RCC 7860 (cell line): ENCODE data around the gene ZNF616.

Source experiments
- DNase-seq: peaks from one replicate; pipeline ENCODE4 v3.0.0-alpha.2; 2015; ENCODE audit warnings: low spot score
- FAIRE-seq: peaks from 2 replicates; lab custom pipeline; 2012; peaks lifted over from hg19 to GRCh38; lab: Jason Lieb, UNC

Gene ZNF616

DNA sequence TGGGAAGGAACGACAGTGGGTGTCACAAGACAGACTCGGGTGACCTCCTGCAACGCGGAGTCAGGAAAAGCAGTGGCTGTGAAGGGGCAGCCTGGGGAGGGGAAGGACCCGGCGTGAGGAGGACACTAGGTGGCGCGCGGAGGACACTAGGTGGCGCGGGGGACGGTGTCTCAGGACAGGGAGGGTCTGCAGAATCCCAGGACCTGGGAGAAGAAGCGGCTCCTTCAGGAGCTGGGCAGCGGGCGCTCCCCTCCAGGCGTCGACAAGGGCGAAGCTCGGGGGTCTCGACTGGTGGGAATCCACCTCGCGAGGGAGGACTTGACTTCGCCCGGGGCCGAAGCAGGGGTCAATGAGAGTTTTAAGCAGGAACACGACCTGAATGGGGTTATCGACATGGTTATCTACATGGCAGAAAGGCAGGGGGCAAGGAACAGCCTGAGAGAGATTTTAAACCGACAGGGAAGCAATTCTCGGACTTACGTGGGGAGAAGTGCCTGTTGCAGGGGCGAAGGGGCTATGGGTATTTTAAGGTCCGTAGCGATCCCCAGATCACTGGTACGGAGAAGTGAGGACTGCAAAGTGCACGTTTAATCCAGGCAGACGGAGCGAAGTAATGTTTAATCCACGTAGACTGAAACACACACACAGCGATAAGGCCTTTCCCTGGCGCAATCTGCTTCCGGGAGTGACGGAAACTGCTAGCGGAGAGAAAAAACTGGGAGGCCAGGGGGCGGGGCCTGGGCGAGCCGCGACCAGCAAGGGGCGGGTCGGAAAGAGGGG, at the start of gene ZNF616:
Gene ZNF616, minus strand, starts transcription at position 687 of the 780 bp plus-strand sequence. CDS start 9,426 bp downstream, outside the sequence.
- FAIRE-seq (peak; percentile 61), DNase-seq (peak; percentile 76)

DNA sequence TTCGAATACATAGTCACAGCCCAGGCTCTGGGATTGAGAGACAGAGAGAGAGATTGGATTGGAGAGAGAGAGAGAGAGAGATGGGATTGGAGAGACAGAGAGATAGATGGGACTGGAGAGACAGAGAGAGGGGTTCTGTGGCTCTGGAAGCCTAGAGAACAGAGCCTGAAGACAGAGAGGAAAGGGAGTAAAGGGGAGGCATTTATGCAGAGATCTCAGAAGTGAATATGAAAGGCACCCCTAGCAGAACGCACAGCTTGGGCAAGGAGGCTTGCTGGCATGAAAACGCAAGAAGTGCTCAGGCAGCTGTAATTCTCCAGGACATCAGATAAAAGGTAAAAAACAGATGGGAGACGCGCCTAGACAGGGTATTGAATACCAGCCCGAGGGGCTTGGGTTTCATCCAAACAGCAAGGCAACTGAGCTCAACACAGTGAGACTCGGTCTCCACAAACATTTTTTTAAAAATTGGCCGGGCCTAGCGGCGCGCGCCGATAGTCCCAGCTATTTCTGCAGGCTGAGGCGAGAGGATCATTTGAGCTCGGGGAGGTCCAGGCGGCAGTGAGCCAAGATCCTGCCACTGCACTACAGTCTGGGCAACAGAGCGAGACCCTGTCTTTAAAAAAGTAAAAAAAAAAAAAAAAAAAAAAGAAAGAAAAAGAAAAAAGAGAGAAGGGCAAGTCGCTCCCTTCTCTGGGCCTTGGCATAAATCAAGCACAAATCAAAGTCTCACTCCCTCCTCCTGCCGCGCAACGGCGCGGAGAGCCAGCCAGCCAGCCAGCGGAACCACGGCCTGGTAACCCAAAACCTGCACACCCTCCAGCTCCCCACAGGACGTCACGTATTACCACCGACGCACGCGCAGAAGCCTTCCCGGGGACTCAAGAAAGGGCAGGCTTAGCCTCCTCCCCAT, 49.3 kb upstream of the ZNF616 start:
- DNase-seq: peak; percentile 99

DNA sequence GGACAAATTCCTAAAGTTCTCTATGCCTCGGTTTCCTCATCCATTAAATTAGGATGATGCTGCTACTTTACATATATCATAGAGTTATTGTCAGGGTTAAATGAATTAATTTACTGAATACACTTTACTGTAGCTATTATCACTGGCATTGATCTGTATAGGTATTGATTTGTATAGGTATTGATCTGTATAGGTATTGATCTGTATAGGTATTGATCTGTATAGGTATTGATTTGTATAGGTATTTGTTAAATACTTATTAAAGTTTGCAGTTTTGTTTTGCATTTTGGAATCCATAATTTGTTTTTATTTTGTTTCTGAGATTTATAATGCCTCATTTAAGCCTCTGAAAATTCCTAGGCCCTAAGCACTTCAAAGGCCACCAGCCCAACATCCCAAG, 47.7 kb upstream of the ZNF616 start:
- no peak for FAIRE-seq
- DNase-seq: no peak

More for the DNA sequence above, 49.3 kb upstream of the ZNF616 start:
- FAIRE-seq: no peak

DNA sequence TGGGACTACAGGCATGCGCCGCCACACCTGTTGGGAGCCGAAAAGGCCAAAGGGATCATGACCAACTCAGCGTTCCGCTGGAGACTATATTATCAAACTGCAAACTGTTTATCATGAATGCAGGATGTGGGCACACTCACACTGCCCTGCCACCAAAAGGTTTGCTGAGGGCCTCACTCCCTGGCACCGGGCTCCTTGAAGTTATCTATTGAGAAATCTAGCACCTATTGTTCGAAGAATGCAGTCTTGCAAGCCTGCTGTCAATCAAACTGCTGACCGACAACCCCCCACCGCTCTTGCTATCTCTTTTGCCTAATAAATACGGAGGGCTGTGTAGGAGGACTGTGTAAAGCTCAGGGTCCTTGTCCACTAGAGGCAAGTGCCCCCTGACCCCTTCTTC, 36.8 kb upstream of the ZNF616 start:
- no peak for FAIRE-seq
- no peak for DNase-seq

DNA sequence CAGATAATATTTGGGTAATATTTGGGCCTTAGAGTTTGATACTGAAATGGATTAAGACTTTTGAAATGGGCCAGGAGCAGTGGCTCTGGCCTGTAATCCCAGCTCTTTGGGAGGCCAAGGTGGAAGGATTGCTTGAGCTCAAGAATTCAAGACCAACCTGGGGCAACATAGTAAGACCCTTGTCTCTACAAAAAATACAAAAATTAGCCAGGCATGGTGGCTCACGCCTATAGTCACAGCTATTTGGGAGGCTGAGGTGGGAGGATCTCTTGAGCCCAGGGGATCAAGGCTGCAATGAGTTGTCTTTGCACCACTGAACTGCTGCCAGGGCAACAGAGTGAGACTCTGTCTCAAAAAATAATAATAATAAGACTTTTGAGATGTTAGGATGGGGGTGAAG, 32.6 kb upstream of the ZNF616 start:
- DNase-seq (no peak), FAIRE-seq (no peak)

DNA sequence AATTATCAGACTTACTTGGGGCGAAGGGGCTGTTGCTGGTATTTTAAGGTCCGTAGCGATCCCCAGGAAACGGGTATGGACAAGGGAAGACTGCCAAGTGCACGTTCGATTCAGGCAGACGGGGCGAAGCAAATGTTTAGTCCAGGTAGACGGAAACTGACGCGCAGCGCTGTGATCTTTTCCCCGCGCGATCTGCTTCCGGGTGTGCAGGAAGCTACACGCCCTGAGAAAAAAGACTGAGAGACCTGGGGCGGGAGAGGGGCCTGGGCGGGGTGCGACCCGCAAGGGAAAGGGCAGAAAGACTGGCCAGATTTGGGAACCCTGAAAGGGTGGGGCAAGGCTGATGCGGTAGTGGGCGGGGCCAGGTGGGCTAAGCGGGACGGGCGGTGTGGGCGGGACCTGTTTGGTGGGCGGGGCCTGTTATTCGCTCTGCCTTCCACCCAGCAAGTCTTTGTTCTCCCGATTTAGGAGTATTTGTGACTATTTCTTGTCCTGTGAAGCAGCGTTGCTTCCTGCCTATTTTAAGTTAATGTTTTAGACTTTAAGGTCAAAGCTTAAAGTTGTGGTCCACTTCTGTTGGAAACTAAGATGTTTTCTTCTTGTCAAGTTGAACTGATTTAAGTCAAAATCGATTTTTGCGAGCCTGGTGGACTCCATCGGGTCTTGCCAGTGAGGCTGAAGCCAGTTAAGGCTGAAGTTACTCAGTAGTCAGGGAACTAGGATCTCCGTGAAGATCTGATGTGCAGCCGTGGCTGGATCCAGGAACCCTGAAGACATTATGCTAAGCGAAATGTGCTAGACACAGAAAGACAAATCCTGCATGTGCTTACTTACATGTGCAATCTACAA, 31.8 kb upstream of the ZNF616 start, which contains the start of gene ZNF836:
Gene ZNF836, minus strand, starts transcription at position 301 of the 849 bp plus-strand sequence. CDS start 3,549 bp downstream, outside the sequence.
- DNase-seq: peak; percentile 12
- FAIRE-seq: no peak

DNA sequence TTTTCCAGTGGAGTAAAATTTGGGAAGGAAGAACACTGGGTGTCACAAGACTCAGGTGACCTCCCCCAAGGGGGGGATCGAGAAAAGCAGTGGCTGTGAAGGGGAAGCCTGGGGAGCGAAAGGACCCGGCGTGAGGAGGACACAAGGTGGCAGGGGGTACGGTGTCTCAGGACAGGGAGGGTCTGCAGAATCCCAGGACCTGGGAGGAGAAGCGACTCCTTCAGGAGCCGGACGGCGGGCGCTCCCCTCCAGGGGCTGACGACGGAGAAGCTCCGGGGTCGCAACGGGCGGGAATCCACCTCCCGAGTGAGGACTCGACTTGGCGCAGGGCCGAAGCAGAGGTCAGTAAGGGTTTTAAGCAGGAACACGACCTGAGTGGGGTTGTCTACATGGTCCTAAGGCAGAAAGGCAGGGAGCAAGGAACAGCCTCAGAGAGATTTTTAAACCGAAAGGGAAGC, 31.2 kb upstream of the ZNF616 start:
- DNase-seq (no peak), FAIRE-seq (no peak)

DNA sequence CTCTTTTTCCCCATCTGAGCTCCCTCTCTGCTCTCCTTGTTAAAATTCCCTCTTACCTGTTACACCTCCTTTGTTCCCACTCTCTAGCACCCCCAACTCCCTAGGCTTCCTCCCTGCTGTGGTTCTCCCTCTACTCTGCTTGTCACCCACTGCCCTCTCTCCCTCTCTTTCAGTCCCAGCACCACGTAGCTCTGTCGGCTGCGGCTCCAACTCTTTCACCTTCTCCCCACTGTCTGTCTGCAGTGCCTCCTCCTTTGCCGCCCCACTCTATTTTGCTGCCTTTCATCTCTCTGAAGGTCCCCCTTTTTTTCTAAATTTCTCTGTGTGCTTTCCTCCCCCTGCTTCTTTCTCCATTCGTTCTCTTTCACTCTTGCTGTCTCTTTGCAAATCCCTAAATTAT, 30.6 kb upstream of the ZNF616 start:
- DNase-seq (no peak), FAIRE-seq (no peak)

DNA sequence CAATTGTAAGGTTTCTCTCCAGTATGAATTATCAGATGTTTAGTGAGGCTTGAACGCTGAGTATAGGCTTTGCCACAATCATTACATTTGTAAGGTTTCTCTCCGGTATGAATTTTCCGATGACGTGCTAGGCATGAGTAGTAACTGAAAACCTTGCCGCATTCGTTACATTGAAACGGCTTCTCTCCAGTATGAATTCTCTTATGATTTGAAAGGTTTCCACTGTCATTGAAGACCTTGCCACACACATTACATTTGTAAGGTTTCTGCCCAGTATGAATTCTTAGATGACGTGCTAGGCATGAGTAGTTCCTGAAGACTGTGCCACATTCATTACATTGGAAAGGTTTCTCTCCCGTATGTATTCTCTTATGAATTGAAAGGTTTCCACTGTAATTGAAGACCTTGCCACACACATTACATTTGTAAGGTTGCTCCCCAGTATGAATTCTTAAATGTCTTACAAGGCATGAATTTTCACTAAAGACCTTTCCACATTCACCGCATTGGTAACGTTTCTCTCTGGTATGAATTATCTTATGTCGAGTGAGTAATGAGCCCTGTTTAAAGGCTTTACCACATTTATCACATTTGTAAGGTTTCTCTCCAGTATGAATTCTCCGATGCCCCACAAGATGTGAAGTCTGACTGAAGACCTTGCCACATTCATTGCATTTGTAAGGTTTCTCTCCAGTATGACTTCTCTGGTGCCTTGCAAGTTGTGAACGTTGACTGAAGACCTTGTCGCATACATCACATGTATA, 16.0 kb upstream of the ZNF616 start:
- DNase-seq (no peak), FAIRE-seq (no peak)

DNA sequence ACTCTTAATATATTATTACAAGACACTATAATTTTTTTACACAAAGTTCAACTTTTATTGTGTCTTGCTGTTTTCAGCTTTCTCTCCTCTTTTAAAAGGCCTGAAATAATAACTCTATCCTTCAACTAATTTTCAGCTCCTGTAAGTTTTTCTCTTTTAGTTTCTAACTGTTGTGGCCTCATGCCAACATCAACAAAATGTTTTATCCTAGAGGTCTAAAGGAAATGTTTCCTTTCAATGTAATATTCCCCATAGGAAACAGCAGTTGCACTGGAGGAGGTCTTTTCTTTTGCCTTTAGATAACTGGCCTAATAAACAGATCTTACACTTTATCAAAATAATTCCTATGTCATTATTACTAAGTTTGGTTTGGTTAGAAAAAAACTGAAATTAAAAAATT, 8.5 kb upstream of the ZNF616 start:
- FAIRE-seq (no peak), DNase-seq (no peak)

DNA sequence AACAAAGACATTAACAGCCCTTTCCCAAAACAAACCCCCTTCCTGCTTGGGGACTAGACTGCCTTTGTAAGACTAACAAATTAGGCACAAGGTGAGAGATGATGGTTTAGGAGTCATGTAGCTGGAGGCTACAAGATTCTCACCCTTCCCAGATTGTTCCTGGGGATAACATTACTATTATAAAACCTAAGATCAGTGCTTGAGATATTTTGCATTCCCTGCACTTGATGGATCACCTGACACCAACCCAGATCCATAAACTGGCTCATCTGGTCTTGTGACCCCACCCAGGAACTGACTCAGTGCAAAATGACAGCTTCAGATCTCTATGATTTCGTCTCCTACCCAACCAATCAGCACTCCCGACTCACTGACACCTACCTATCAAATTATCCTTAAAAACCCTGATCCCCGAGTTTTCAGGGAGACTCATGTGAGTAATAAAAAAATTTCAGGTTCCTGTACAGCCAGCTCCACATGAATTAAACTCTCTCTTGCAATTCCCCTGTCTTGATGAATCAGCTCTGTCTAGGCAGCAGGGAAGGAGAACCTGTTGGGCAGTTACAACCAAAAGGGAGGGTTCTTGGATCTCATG, 2.4 kb upstream of the ZNF616 start:
- FAIRE-seq: no peak
- no peak for DNase-seq

DNA sequence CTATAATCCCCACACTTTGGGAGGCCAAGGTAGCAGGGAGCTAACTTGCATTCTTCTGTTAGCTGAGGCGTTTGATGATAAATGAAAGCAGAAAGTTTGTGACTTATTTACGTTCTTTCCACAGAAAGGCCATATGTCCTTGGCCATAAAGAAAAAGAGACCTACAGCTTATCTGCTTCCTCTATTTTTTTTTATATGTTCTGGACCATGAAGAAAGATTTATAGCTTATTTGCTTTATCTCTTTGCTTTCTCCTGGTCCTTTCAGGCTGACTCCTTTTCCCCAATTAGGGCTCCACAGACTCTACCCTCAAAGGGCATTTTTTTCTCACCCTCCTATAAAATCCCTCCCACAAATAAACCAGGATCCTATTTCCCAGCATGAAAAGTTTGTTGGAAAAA, 1.5 kb upstream of the ZNF616 start:
- FAIRE-seq (no peak), DNase-seq (no peak)

DNA sequence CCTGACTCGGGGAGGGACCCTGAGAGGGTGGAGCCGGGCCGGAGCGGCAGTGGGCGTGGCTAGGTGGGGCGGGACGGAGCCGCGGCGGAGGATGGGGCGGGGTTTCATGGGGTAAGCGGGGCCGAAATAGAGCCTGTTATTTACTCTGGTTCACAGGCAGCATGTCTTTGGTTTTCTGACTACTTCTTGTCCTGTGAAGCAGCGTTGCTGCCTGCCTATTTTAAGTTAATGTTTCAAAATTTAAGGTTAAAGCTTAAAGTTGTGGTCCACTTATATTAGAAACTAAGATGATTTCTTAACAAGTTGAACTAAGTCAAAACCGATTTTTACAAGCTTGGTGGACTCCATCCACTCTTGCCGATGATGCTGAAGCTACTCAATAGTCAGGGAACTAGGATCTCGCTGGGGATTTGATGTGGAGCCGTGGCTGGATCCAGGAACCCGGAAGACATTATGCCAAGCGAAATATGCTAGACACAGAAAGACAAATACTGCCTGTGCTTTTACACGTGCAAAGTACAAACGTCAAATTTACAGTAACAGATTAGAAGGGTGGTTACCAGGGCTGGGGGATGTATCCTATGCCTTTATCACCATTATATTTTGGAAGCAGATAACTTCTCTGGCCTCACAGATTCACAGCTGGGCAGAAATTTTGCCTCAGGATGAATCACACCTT, 433 bp upstream of the ZNF616 start:
- no peak for FAIRE-seq
- DNase-seq: no peak

DNA sequence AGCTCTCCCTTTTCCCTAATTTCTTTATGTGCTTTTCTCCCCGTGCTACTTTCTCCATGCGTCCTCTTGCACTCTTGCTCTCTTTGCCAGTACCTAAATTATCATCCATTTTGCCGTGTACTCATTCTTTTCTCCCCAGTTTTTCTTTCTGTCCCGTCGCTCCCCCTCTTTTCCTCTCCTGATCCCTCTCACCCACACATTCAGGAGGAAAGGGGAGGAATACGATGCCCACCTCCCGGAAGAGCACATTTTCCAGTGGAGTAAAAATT, 821 bp downstream of the ZNF616 start:
- FAIRE-seq (no peak), DNase-seq (no peak)

DNA sequence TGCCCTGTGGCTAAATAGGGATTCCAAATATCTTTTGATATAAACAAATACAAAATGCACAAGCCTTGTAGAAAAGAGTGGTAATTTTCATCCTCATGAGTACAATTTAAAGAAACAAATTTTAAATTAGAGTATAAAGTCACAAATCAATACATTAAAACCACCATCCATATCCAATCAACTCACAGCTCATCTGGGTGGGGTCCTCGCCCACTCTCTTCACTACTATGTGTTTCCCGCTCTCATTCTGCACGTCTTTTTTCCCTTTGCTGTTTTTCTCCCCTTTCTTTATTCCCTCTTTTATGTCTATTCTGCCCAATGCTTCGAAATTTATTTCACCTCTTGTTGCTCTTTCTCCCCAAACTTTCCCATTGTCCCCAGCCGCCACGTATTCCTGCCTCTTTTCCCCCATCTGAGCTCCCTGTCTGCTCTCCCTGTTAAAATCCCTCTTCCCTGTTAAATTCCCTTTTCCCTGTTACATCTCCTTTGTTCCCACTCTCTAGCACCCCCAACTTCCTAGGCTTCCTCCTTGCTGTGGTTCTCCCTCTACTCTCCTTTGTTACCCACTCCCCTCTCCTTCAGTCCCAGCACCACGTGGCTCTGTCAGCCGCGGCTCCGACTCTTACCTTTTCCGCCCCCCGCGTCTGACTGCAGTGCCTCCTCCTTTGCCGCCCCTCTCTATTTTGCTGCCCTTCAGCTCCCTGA, 1.3 kb downstream of the ZNF616 start:
- DNase-seq: no peak
- no peak for FAIRE-seq

DNA sequence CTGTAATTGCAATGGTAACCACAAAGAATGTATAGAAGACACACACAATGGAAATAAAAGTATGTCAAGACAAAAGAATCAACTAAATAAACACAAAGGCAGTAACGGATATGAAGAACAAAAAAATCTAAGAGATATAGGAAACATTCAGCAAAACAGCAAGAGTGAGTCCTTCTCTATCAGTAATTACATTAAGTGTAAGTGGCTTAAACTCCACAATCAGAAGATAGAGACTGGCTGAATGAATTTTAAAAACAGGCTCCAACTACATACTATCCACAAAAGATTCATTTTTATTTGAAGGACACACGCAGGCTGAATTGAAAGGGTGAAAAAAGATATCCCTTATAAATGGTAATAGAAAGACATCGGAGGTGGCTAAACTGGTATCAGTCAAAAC, 19.5 kb downstream of the ZNF616 start:
- FAIRE-seq (no peak), DNase-seq (no peak)

DNA sequence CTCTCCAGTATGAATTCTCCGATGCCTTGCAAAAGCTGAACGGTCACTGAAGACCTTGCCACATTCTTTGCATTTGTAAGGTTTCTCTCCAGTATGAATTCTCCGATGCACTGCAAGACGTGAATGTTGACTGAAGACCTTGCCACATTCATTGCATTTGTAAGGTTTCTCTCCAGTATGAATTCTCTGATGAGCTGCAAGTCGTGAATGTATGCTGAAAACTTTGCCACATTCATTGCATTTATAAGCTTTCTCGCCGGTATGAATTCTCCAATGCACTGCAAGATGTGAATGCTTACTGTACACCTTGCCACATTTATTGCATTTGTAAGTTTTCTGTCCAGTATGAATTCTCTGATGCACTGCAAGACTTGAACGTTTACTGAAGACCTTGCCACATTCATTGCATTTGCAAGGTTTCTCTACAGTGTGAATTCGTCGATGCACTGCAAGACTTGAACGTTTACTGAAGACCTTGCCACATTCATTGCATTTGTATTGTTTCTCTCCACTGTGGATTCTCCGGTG, 24.1 kb downstream of the ZNF616 start:
- no peak for DNase-seq
- FAIRE-seq: no peak

DNA sequence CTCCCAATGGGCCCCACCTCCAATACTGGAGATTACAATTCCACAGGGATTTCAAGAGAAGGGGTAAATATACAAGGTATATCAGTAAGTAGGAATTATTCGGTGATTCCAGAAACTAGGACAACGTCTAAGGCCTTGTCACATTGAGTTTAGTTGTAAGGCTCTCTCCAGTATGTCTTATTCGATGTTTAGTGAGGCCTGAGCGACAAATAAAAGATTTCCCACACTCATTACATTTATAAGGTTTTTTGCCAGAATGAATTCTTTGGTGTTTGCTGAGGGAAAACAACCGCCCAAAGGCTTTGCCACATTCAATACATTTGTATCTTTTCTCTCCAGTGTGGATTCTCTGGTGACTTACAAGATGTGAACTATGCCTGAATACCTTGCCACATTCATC, 25.0 kb downstream of the ZNF616 start:
- FAIRE-seq: no peak
- no peak for DNase-seq

DNA sequence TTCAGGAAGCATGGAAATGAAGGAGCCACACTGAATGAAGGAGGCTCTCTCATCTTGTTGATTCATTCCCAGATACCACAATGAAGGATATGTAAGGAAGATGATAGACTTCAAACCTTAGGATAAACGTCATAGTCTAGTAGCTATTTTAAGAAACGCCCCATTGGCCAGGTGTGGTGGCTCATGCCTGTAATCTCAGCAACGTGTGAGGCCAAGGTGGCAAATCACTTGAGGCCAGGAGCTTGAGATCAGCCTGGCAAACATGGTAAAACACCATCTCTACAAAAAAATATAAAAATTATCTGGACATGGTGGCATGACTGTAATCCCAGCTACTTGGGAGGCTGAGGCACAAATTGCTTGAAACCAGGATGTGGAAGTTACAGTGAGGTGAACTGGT, 27.1 kb downstream of the ZNF616 start:
- DNase-seq (no peak), FAIRE-seq (no peak)
